OCI-LY3 (cell line): ENCODE data around the gene GRK6.

Experiments used
- H2AFZ ChIP-seq: fragments of 200-600, 300-600 bp; shearing (Covaris generic); 2 replicates; pipeline ENCODE4 v1.6.0; 2014; ENCODE audit warnings: antibody characterized with exemption, low read depth, low read length
- H3K27ac ChIP-seq: fragments of 200-600, 300-600 bp; sonication (generic); 2 replicates; pipeline ENCODE4 v1.5.1; 2014; ENCODE audit warnings: mild to moderate bottlenecking, low read length, moderate library complexity, mixed read lengths
- H3K27me3 ChIP-seq: fragments of 200-600, 300-600 bp; sonication (generic); 2 replicates; pipeline ENCODE4 v1.6.1; 2014; ENCODE audit warnings: low read depth, low read length, mixed read lengths
- H3K36me3 ChIP-seq: fragments of 200-600, 300-600 bp; sonication (generic); replicated peaks from 2 replicates; pipeline ENCODE3; 2014; ENCODE audit warnings: low read depth, low read length, mixed read lengths
- H3K4me1 ChIP-seq: fragments of 300-600, 200-600 bp; sonication (generic); 2 replicates; pipeline ENCODE4 v1.6.1; 2014; ENCODE audit warnings: low read length, mixed read lengths
- H3K4me2 ChIP-seq: fragments of 200-600, 300-600 bp; sonication (generic); 2 replicates; pipeline ENCODE4 v1.6.1; 2014; ENCODE audit warnings: low read length, mixed read lengths
- H3K4me3 ChIP-seq: fragments of 300-600, 200-600 bp; sonication (generic); 2 replicates; pipeline ENCODE4 v1.5.1; 2014; ENCODE audit warnings: antibody characterized with exemption, mild to moderate bottlenecking, low read length, moderate library complexity
- H3K79me2 ChIP-seq: fragments of 300-600, 200-600 bp; shearing (Covaris generic); 2 replicates; pipeline ENCODE4 v1.6.1; 2014; ENCODE audit warnings: mild to moderate bottlenecking, low read length, mixed read lengths
- H3K9ac ChIP-seq: fragments of 300-600, 200-600 bp; shearing (Covaris generic); 2 replicates; pipeline ENCODE4 v1.6.0; 2014; ENCODE audit warnings: mild to moderate bottlenecking, low read length, moderate library complexity
- H3K9me3 ChIP-seq: fragments of 200-600, 300-600 bp; shearing (Covaris generic); 2 replicates; pipeline ENCODE4 v1.6.1; 2014; ENCODE audit warnings: low read length, mixed read lengths; ENCODE audit not compliant: insufficient read depth
- H4K20me1 ChIP-seq: fragments of 200-600, 300-600 bp; sonication (generic); 2 replicates; pipeline ENCODE4 v1.6.1; 2016; ENCODE audit warnings: low read length, mixed read lengths; ENCODE audit not compliant: insufficient read depth
- CTCF ChIP-seq: fragments of 200-600, 300-600 bp; sonication (generic); IDR thresholded peaks from 2 replicates; pipeline ENCODE4 v1.5.1; 2014; ENCODE audit warnings: antibody characterized with exemption, low read length, low read depth
- EZH2phosphoT487 ChIP-seq: fragments of 200-600 bp; shearing (Covaris generic); IDR thresholded peaks from 2 replicates; pipeline ENCODE4 v1.6.1; 2018; ENCODE audit warnings: antibody characterized with exemption, mixed run types, low read depth

Gene GRK6

GRCh38 chr5:177459819-177460628, 33.5 kb downstream of the GRK6 start:
- H3K4me2 ChIP-seq: no peak overlapping the region
- peaks cover 4% of the 10 kb centered on the region for H3K36me3 ChIP-seq
- H4K20me1 ChIP-seq: peaks cover 10% of the 10 kb centered on the region
- no peaks in the 10 kb centered on the region for H3K79me2 ChIP-seq
- no peak overlapping the region for H3K4me3 ChIP-seq
- no peak for TF ChIP-seq EZH2phosphoT487
- no peak for TF ChIP-seq CTCF
- H3K9ac ChIP-seq: no peak overlapping the region
- no peak overlapping the region for H3K27ac ChIP-seq
- peaks cover 3% of the 10 kb centered on the region; the same call in 1 of the 2 replicates for H3K4me1 ChIP-seq
- H3K9me3 ChIP-seq: no peaks in the 10 kb centered on the region
- H3K27me3 ChIP-seq: no peaks in the 10 kb centered on the region
- no peak overlapping the region for H2AFZ ChIP-seq

- no peaks in the 10 kb centered on the region for H3K4me1 ChIP-seq
- no peak overlapping the region for H3K9ac ChIP-seq
- H2AFZ ChIP-seq: no peak overlapping the region
- H3K4me3 ChIP-seq: no peak overlapping the region
- no peaks in the 10 kb centered on the region for H3K27me3 ChIP-seq
- no peaks in the 10 kb centered on the region for H3K79me2 ChIP-seq
- peaks cover 4% of the 10 kb centered on the region for H4K20me1 ChIP-seq
- no peak overlapping the region for H3K27ac ChIP-seq
- H3K4me2 ChIP-seq: no peak overlapping the region
- peaks cover 22% of the 10 kb centered on the region for H3K36me3 ChIP-seq
- 0 out of 2 replicates have a peak, but pooled peaks cover 3% of the 10 kb centered on the region for H3K9me3 ChIP-seq
- TF ChIP-seq EZH2phosphoT487 (no peak), CTCF (no peak)
Observed at GRCh38 chr5:177462021-177462670, 35.7 kb downstream of the GRK6 start.

GRCh38 chr5:177465044-177465443, 38.6 kb downstream of the GRK6 start:
- no peaks in the 10 kb centered on the region for H3K4me1 ChIP-seq
- peaks cover 27% of the 10 kb centered on the region for H3K36me3 ChIP-seq
- TF ChIP-seq CTCF (no peak), EZH2phosphoT487 (no peak)
- peaks cover 7% of the 10 kb centered on the region for H3K79me2 ChIP-seq
- no peak overlapping the region for H2AFZ ChIP-seq
- H3K27ac ChIP-seq: no peak overlapping the region
- H4K20me1 ChIP-seq: peaks cover 14% of the 10 kb centered on the region
- 0 out of 2 replicates have a peak, but pooled peaks cover 3% of the 10 kb centered on the region for H3K9me3 ChIP-seq
- no peak overlapping the region for H3K9ac ChIP-seq
- no peak overlapping the region for H3K4me2 ChIP-seq
- H3K4me3 ChIP-seq: no peak overlapping the region
- H3K27me3 ChIP-seq: no peaks in the 10 kb centered on the region

- H3K4me3 ChIP-seq: no peak overlapping the region
- H3K27ac ChIP-seq: no peak overlapping the region
- H3K4me1 ChIP-seq: peaks cover 2% of the 10 kb centered on the region
- H3K9me3 ChIP-seq: 0 out of 2 replicates have a peak, but pooled peaks cover 3% of the 10 kb centered on the region
- no peak overlapping the region for H3K4me2 ChIP-seq
- no peak overlapping the region for H3K9ac ChIP-seq
- peaks cover 27% of the 10 kb centered on the region for H3K36me3 ChIP-seq
- H4K20me1 ChIP-seq: peaks cover 30% of the 10 kb centered on the region
- no peak overlapping the region for H2AFZ ChIP-seq
- H3K27me3 ChIP-seq: no peaks in the 10 kb centered on the region
- peaks cover 25% of the 10 kb centered on the region for H3K79me2 ChIP-seq
- TF ChIP-seq CTCF (no peak), EZH2phosphoT487 (no peak)
Observed at GRCh38 chr5:177466861-177467260, 40.4 kb downstream of the GRK6 start.
